ENCODE results near the gene EPB41L1.

Gene EPB41L1

DNA sequence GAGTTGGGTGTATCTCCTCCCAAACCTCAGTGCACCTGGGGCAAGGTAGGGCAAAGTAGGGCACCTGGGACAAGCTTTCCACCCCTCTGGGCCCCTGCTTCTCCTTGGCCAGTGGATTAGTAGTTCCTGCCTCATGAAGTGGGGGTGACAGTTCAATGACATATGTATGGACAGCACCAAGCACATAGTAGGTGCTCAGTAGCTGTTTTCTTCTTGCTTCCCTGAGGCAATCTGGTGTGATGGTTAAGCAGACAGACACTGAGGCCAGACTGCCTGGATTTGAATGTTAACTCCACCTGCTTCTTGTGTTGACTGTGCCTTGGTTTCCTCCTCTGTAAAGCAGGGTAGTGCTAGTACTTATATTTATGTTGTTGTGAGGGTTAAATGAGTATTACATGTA, 25.8 kb downstream of the EPB41L1 start:
- in situ Hi-C loops (cut with MboI; ENCODE audit: low sequenced_read_pairs, unreplicated experiment): no loop called here
- no peak for DNase-seq (ENCODE audit: low spot score)
- TF ChIP-seq, protein P1, sequence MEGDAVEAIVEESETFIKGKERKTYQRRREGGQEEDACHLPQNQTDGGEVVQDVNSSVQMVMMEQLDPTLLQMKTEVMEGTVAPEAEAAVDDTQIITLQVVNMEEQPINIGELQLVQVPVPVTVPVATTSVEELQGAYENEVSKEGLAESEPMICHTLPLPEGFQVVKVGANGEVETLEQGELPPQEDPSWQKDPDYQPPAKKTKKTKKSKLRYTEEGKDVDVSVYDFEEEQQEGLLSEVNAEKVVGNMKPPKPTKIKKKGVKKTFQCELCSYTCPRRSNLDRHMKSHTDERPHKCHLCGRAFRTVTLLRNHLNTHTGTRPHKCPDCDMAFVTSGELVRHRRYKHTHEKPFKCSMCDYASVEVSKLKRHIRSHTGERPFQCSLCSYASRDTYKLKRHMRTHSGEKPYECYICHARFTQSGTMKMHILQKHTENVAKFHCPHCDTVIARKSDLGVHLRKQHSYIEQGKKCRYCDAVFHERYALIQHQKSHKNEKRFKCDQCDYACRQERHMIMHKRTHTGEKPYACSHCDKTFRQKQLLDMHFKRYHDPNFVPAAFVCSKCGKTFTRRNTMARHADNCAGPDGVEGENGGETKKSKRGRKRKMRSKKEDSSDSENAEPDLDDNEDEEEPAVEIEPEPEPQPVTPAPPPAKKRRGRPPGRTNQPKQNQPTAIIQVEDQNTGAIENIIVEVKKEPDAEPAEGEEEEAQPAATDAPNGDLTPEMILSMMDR (IDR thresholded peaks at IDR 0.05; ENCODE audit: borderline replicate concordance, control extremely low read depth, extremely low read depth, insufficient read depth, missing control alignments): no peak

DNA sequence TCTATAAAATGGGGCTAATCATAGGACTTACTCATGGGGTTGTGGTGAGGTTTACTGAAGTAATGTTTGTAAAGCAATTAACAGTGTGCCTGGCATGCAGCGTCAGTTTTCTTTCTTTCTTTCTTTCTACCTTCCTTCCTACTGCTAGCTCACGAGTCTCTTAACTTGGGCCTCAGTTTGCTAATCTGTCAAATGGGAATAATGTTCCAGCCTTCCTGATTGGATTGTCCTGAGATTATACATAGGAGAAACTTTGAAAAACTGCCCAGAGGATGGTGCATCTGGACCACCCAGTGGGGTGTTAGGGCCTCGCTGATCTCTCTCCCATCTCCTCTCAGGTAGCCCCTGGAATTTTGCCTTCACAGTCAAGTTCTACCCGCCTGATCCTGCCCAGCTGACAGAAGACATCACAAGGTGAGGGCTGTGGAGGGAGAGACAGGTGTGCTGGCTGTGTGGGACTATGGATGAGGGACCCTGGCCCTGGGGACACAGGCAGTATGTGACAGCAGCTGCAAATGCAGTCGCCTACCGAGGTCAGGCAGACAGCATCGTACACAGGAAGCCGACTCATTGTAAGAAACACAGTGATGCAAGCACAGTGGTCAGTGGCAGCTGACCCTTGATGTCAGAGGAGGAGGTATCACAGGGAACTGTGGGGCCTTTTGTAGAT, 27.5 kb downstream of the EPB41L1 start:
- in situ Hi-C loops (cut with MboI; ENCODE audit: low sequenced_read_pairs, unreplicated experiment): no loop called here
- TF ChIP-seq, protein P1 (IDR thresholded peaks at IDR 0.05; ENCODE audit: borderline replicate concordance, control extremely low read depth, extremely low read depth, insufficient read depth, missing control alignments): no peak
- no peak for DNase-seq (ENCODE audit: low spot score)

DNA sequence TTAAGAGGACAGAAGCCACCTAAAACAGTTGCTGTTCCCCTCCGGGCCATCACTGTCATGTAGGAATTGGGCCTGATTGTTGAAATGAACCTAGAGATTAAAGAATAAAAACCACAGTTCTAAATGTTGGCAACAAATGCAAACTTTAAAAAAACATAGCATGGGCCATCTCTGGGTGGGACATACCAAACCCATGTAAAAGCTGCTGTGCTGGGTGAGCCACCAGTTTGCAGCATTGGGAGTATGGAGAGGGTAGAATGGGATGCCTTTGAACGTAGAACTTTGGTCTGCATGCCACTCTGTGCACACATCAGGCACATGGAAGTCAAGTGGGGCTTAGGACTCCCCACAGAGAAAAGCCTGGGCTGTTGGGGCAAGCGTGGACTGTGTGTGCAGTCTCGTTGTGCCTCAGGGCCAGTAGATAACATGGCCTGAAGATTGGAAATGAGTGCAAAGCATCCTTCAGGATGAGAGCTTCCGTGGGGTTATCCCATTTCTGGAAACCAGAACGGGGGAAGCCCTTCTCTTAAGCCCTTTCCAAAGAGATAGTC, 28.1 kb downstream of the EPB41L1 start:
- DNase-seq (ENCODE audit: low spot score): no peak
- in situ Hi-C loops (cut with MboI; ENCODE audit: low sequenced_read_pairs, unreplicated experiment): no loop called here
- TF ChIP-seq, protein P1 (IDR thresholded peaks at IDR 0.05; ENCODE audit: borderline replicate concordance, control extremely low read depth, extremely low read depth, insufficient read depth, missing control alignments): no peak

DNA sequence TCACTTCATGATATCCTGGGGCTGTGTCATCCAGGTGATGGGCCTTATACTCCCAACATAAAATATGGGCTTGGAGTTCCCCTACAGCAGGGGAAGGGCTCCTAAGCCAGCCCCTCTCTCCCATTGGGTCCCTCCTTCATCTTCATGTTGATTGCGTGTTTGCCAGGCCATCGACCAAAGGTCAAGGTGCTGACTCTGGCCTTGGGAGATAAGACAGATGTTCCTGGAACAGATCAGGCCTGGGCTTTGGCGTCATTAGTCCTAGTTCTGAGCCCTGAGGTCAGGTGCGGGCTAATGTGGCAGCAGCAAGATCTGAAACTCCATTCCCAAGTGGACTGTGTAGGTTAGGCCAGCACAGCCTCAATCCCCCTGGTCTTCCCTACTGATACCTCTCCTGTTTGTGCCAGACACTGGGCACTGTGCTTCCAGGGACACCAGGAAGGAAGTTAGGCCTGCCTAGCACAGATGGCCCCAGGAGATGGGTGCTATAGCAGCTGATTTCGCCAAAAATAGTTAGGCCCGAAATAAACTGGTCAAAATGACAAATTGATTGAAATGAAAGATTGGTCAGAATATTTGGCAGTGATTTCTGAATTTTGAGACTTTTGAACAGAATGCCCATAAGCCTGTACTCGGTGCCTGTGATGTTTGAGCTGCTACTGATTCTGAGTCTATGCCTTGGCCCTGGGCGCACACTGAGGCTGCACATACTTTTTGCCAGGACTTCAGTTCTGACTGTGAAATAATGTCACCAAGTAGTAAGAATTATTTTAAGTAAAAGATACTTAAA, 28.8 kb downstream of the EPB41L1 start:
- TF ChIP-seq, protein P1 (IDR thresholded peaks at IDR 0.05; ENCODE audit: borderline replicate concordance, control extremely low read depth, extremely low read depth, insufficient read depth, missing control alignments): no peak
- in situ Hi-C loops (cut with MboI; ENCODE audit: low sequenced_read_pairs, unreplicated experiment): no loop called here
- DNase-seq (ENCODE audit: low spot score): no peak

DNA sequence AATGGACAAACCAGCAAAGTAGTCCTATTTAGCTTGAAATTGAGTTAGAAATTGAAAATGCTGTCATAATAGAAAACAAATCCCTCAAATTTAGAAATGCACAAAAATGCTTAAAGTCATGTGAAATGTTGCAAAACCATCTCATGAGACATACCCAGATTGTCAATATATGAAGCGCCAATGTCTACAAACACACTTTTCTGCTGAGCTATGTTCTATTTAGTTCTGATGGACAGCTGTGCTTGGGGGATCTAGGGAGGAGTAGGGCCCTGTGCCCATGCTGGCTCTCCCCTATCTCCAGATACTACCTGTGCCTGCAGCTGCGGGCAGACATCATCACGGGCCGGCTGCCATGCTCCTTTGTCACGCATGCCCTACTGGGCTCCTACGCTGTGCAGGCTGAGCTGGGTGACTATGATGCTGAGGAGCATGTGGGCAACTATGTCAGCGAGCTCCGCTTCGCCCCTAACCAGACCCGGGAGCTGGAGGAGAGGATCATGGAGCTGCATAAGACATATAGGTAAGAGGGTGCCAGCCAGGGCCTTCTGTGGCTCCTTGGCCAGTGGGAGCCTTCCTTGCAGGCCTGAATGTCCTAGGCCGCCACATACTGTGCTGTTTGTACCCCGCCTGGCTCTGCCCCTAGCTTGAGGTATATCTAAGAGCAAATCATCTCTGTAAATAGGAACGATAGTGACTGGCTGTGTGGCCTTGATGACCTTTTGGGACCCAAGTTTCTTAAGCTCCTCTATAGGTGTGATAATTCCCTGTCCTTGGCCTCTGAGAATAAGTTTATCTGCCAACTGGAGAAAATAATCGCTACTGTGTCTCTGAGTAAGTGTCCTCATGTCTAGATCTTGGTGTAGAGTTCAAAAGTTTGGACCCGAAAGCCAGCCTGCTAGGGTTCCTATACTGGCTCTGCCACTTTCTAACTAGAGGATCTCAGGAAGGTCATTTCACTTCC, 30.6 kb downstream of the EPB41L1 start:
- in situ Hi-C loops (cut with MboI; ENCODE audit: low sequenced_read_pairs, unreplicated experiment): no loop called here
- DNase-seq (ENCODE audit: low spot score): no peak

More for the DNA sequence above, 30.6 kb downstream of the EPB41L1 start:
- TF ChIP-seq, protein P1 (IDR thresholded peaks at IDR 0.05; ENCODE audit: borderline replicate concordance, control extremely low read depth, extremely low read depth, insufficient read depth, missing control alignments): no peak
